Activated naive CD8-positive, alpha-beta T cell treated with anti-CD3 and anti-CD28 coated beads, Interleukin-2, amount 50 U/mL, for 24 hours (primary cell): ENCODE measurements around the gene TMED5.

Experiments
- ATAC-seq: fragments of 150-1000 bp; cut with Tn5 transposase; one replicate; pipeline ENCODE4 v1.10.0; 2021
- DNase-seq: peaks from one replicate; pipeline ENCODE4 v3.0.0; 2021
- H3K27ac Mint-ChIP-seq: one replicate; pipeline ENCODE4 v1.8.0; 2021; ENCODE audit warnings: mild to moderate bottlenecking, mixed read lengths
- H3K27me3 Mint-ChIP-seq: one replicate; pipeline ENCODE4 v1.8.0; 2021; ENCODE audit warnings: mixed read lengths
- H3K36me3 Mint-ChIP-seq: one replicate; pipeline ENCODE4 v1.8.0; 2021; ENCODE audit warnings: low read depth, mixed read lengths
- H3K4me1 Mint-ChIP-seq: one replicate; pipeline ENCODE4 v1.8.0; 2021; ENCODE audit warnings: mixed read lengths
- H3K4me3 Mint-ChIP-seq: one replicate; pipeline ENCODE4 v1.8.0; 2021; ENCODE audit warnings: mild to moderate bottlenecking, moderate library complexity, mixed read lengths
- H3K9me3 Mint-ChIP-seq: one replicate; pipeline ENCODE4 v1.8.0; 2021; ENCODE audit warnings: mixed read lengths

TMED5 gene

GRCh38 chr1:93123201-93123783, 56.9 kb downstream of the TMED5 start:
- Mint-ChIP-seq H3K9me3 (no peaks in the 10 kb centered on the region), H3K4me3 (no peak overlapping the region), H3K27ac (no peak overlapping the region), H3K27me3 (no peaks in the 10 kb centered on the region), H3K36me3 (peaks cover 36% of the 10 kb centered on the region), H3K4me1 (peaks cover 1% of the 10 kb centered on the region)
- ATAC-seq = no peak
- no peak for DNase-seq

- H3K9me3 Mint-ChIP-seq = no peaks in the 10 kb centered on the region
- DNase-seq (no peak), ATAC-seq (no peak)
- no peak overlapping the region for H3K4me3 Mint-ChIP-seq
- peaks cover 43% of the 10 kb centered on the region for H3K36me3 Mint-ChIP-seq
- H3K27ac Mint-ChIP-seq = no peak overlapping the region
- H3K27me3 Mint-ChIP-seq = no peaks in the 10 kb centered on the region
- peaks cover 1% of the 10 kb centered on the region for H3K4me1 Mint-ChIP-seq
Observed at GRCh38 chr1:93120614-93121013, 59.6 kb downstream of the TMED5 start.

GRCh38 chr1:93114391-93114790, 65.8 kb downstream of the TMED5 start:
- Mint-ChIP-seq H3K4me3 (no peak overlapping the region), H3K4me1 (peaks cover 15% of the 10 kb centered on the region), H3K27ac (no peak overlapping the region), H3K36me3 (peaks cover 47% of the 10 kb centered on the region), H3K9me3 (no peaks in the 10 kb centered on the region), H3K27me3 (no peaks in the 10 kb centered on the region)
- ATAC-seq = no peak
- DNase-seq = no peak

GRCh38 chr1:93113127-93113526, 67.1 kb downstream of the TMED5 start:
- peaks cover 46% of the 10 kb centered on the region for H3K36me3 Mint-ChIP-seq
- no peak overlapping the region for H3K27ac Mint-ChIP-seq
- H3K4me3 Mint-ChIP-seq = no peak overlapping the region
- H3K9me3 Mint-ChIP-seq = peaks cover 6% of the 10 kb centered on the region
- peaks cover 23% of the 10 kb centered on the region for H3K4me1 Mint-ChIP-seq
- DNase-seq (no peak), ATAC-seq (no peak)
- no peaks in the 10 kb centered on the region for H3K27me3 Mint-ChIP-seq

GRCh38 chr1:93111561-93111960, 68.7 kb downstream of the TMED5 start:
- Mint-ChIP-seq H3K27ac (no peak overlapping the region), H3K27me3 (no peaks in the 10 kb centered on the region), H3K36me3 (peaks cover 54% of the 10 kb centered on the region), H3K9me3 (peaks cover 16% of the 10 kb centered on the region), H3K4me1 (peaks cover 23% of the 10 kb centered on the region), H3K4me3 (no peak overlapping the region)
- no peak for DNase-seq
- no peak for ATAC-seq

- no peak for DNase-seq
- Mint-ChIP-seq H3K36me3 (peaks cover 53% of the 10 kb centered on the region), H3K27ac (no peak overlapping the region), H3K27me3 (no peaks in the 10 kb centered on the region), H3K4me1 (peaks cover 23% of the 10 kb centered on the region), H3K9me3 (peaks cover 18% of the 10 kb centered on the region), H3K4me3 (no peak overlapping the region)
- ATAC-seq = no peak
Observed at GRCh38 chr1:93111065-93111464, 69.1 kb downstream of the TMED5 start.

- no peak for DNase-seq
- no peak for ATAC-seq
- Mint-ChIP-seq H3K4me3 (no peak overlapping the region), H3K9me3 (peaks cover 21% of the 10 kb centered on the region), H3K27me3 (no peaks in the 10 kb centered on the region), H3K36me3 (peaks cover 63% of the 10 kb centered on the region), H3K27ac (no peak overlapping the region), H3K4me1 (peaks cover 23% of the 10 kb centered on the region)
Observed at GRCh38 chr1:93109578-93109977, 70.6 kb downstream of the TMED5 start.

GRCh38 chr1:93108335-93108734, 71.9 kb downstream of the TMED5 start:
- Mint-ChIP-seq H3K4me1 (peaks cover 25% of the 10 kb centered on the region), H3K4me3 (no peak overlapping the region), H3K9me3 (peaks cover 21% of the 10 kb centered on the region), H3K27me3 (no peaks in the 10 kb centered on the region), H3K27ac (no peak overlapping the region), H3K36me3 (peaks cover 66% of the 10 kb centered on the region)
- no peak for ATAC-seq
- no peak for DNase-seq

GRCh38 chr1:93107395-93107794, 72.8 kb downstream of the TMED5 start:
- Mint-ChIP-seq H3K36me3 (peaks cover 63% of the 10 kb centered on the region), H3K4me1 (peaks cover 27% of the 10 kb centered on the region), H3K4me3 (no peak overlapping the region), H3K9me3 (peaks cover 21% of the 10 kb centered on the region), H3K27ac (no peak overlapping the region), H3K27me3 (no peaks in the 10 kb centered on the region)
- DNase-seq = no peak
- ATAC-seq = no peak

- Mint-ChIP-seq H3K27me3 (no peaks in the 10 kb centered on the region), H3K4me3 (no peak overlapping the region), H3K27ac (no peak overlapping the region), H3K9me3 (peaks cover 21% of the 10 kb centered on the region), H3K4me1 (peaks cover 30% of the 10 kb centered on the region), H3K36me3 (peaks cover 68% of the 10 kb centered on the region)
- ATAC-seq (no peak), DNase-seq (no peak)
Observed at GRCh38 chr1:93106226-93106625, 74.0 kb downstream of the TMED5 start.

- Mint-ChIP-seq H3K27me3 (no peaks in the 10 kb centered on the region), H3K9me3 (peaks cover 10% of the 10 kb centered on the region), H3K4me1 (peaks cover 38% of the 10 kb centered on the region), H3K4me3 (no peak overlapping the region), H3K36me3 (peaks cover 44% of the 10 kb centered on the region), H3K27ac (no peak overlapping the region)
- no peak for DNase-seq
- ATAC-seq = no peak
Observed at GRCh38 chr1:93102142-93102541, 78.1 kb downstream of the TMED5 start.
